MM.1S (cell line): ENCODE measurements around the gene G3BP1.

Source experiments
- DNase-seq: peaks from one replicate; pipeline ENCODE4 v3.0.0-alpha.2; 2015
- H2AFZ ChIP-seq: fragments of 300-600 bp; sonication (generic); 2 replicates; pipeline ENCODE4 v1.6.0; 2016; ENCODE audit warnings: antibody characterized with exemption, low read length
- H3F3A ChIP-seq: fragments of 300-600 bp; sonication (generic); 2 replicates; pipeline ENCODE4 v1.6.1; 2016; ENCODE audit warnings: mild to moderate bottlenecking, antibody characterized with exemption, low read length, moderate library complexity, mixed read lengths; ENCODE audit not compliant: insufficient read depth
- H3K27ac ChIP-seq: fragments of 300-600 bp; sonication (generic); 2 replicates; pipeline ENCODE4 v1.5.1; 2016; ENCODE audit warnings: mild to moderate bottlenecking, low read length
- H3K27me3 ChIP-seq: fragments of 300-600 bp; sonication (generic); replicated peaks from 2 replicates; pipeline ENCODE4 v1.6.0; 2016; ENCODE audit warnings: low read length; ENCODE audit not compliant: insufficient read depth
- H3K36me3 ChIP-seq: fragments of 300-600 bp; sonication (generic); replicated peaks from 2 replicates; pipeline ENCODE4 v1.6.1; 2016; ENCODE audit warnings: mild to moderate bottlenecking, low read length, mixed read lengths; ENCODE audit not compliant: insufficient read depth
- H3K4me1 ChIP-seq: fragments of 300-600 bp; sonication (generic); 2 replicates; pipeline ENCODE4 v1.6.1; 2016; ENCODE audit warnings: low read length, mixed read lengths
- H3K4me2 ChIP-seq: fragments of 300-600 bp; sonication (generic); 2 replicates; pipeline ENCODE4 v1.6.0; 2016; ENCODE audit warnings: low read depth, low read length
- H3K4me3 ChIP-seq: fragments of 300-600 bp; sonication (generic); 2 replicates; pipeline ENCODE4 v1.5.1; 2016; ENCODE audit warnings: low read length, mixed read lengths
- H3K79me2 ChIP-seq: fragments of 300-600 bp; sonication (generic); 2 replicates; pipeline ENCODE4 v1.6.1; 2016; ENCODE audit warnings: mixed run types, low read length, mixed read lengths
- H3K9ac ChIP-seq: fragments of 300-600 bp; sonication (generic); 2 replicates; pipeline ENCODE4 v1.6.1; 2016; ENCODE audit warnings: low read length, mixed read lengths
- H3K9me2 ChIP-seq: fragments of 300-600 bp; sonication (generic); replicated peaks from 2 replicates; pipeline ENCODE4 v1.6.1; 2016; ENCODE audit warnings: mild to moderate bottlenecking, low read length, mixed read lengths; ENCODE audit not compliant: insufficient read depth
- H3K9me3 ChIP-seq: fragments of 300-600 bp; sonication (generic); replicated peaks from 2 replicates; pipeline ENCODE4 v1.6.1; 2016; ENCODE audit warnings: mild to moderate bottlenecking, low read length, mixed read lengths; ENCODE audit not compliant: insufficient read depth
- H4K20me1 ChIP-seq: fragments of 300-600 bp; sonication (generic); 2 replicates; pipeline ENCODE4 v1.6.1; 2016; ENCODE audit warnings: mild to moderate bottlenecking, low read length, moderate library complexity, mixed read lengths; ENCODE audit not compliant: insufficient read depth
- EZH2 ChIP-seq: fragments of 300-600 bp; sonication (generic); optimal IDR thresholded peaks from 2 replicates; pipeline ENCODE3; 2017; ENCODE audit warnings: low read depth, mild to moderate bottlenecking, antibody characterized with exemption, low read length, mixed read lengths
- EZH2phosphoT487 ChIP-seq: fragments of 300-600 bp; sonication (generic); IDR thresholded peaks from 2 replicates; pipeline ENCODE4 v1.6.1; 2018; ENCODE audit warnings: antibody characterized with exemption, low read length
- TF ChIP-seq, protein P1 (sequence below): fragments of 300-600 bp; sonication (generic); IDR thresholded peaks from 2 replicates; pipeline ENCODE4 v1.5.1; 2016; ENCODE audit warnings: antibody characterized with exemption, low read length, mixed read lengths

G3BP1 gene

GRCh38 chr5:151775025-151775606, 3.4 kb downstream of the G3BP1 start:
- TF ChIP-seq, protein P1, sequence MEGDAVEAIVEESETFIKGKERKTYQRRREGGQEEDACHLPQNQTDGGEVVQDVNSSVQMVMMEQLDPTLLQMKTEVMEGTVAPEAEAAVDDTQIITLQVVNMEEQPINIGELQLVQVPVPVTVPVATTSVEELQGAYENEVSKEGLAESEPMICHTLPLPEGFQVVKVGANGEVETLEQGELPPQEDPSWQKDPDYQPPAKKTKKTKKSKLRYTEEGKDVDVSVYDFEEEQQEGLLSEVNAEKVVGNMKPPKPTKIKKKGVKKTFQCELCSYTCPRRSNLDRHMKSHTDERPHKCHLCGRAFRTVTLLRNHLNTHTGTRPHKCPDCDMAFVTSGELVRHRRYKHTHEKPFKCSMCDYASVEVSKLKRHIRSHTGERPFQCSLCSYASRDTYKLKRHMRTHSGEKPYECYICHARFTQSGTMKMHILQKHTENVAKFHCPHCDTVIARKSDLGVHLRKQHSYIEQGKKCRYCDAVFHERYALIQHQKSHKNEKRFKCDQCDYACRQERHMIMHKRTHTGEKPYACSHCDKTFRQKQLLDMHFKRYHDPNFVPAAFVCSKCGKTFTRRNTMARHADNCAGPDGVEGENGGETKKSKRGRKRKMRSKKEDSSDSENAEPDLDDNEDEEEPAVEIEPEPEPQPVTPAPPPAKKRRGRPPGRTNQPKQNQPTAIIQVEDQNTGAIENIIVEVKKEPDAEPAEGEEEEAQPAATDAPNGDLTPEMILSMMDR: no peak
- TF ChIP-seq EZH2: no peak
- TF ChIP-seq EZH2phosphoT487: no peak
- H3F3A ChIP-seq: peaks cover 9% of the 10 kb centered on the region; the same call in 1 of the 2 replicates
- H3K79me2 ChIP-seq: peaks cover 83% of the 10 kb centered on the region
- H3K9me3 ChIP-seq: no peaks in the 10 kb centered on the region
- H3K27me3 ChIP-seq: no peaks in the 10 kb centered on the region
- H2AFZ ChIP-seq: no peak overlapping the region
- H3K4me3 ChIP-seq: peak overlapping the region; percentile 96; the same call in 1 of the 2 replicates
- H4K20me1 ChIP-seq: peaks cover 77% of the 10 kb centered on the region
- no peak for DNase-seq
- H3K9me2 ChIP-seq: no peaks in the 10 kb centered on the region
- 0 out of 2 replicates have a peak overlapping the region, but pooled peaks have one; percentile 90 for H3K9ac ChIP-seq
- peaks cover 7% of the 10 kb centered on the region; the same call in 1 of the 2 replicates for H3K36me3 ChIP-seq
- 0 out of 2 replicates have a peak, but pooled peaks cover 25% of the 10 kb centered on the region for H3K4me1 ChIP-seq
- H3K4me2 ChIP-seq: peak overlapping the region; percentile 80
- no peak overlapping the region for H3K27ac ChIP-seq

GRCh38 chr5:151779531-151780125, 7.9 kb downstream of the G3BP1 start:
- Histone ChIP-seq H3K27me3 (no peaks in the 10 kb centered on the region), H3K4me1 (0 out of 2 replicates have a peak, but pooled peaks cover 21% of the 10 kb centered on the region), H3K4me2 (no peak overlapping the region; the same call in 1 of the 2 replicates), H3K9ac (no peak overlapping the region), H4K20me1 (peaks cover 100% of the 10 kb centered on the region), H3F3A (0 out of 2 replicates have a peak, but pooled peaks cover 6% of the 10 kb centered on the region), H3K9me2 (no peaks in the 10 kb centered on the region), H3K36me3 (peaks cover 7% of the 10 kb centered on the region; the same call in 1 of the 2 replicates), H3K79me2 (peaks cover 100% of the 10 kb centered on the region), H3K27ac (no peak overlapping the region), H2AFZ (no peak overlapping the region), H3K9me3 (no peaks in the 10 kb centered on the region), H3K4me3 (no peak overlapping the region)
- no peak for TF ChIP-seq EZH2phosphoT487
- TF ChIP-seq, protein P1: no peak
- no peak for DNase-seq

DNA sequence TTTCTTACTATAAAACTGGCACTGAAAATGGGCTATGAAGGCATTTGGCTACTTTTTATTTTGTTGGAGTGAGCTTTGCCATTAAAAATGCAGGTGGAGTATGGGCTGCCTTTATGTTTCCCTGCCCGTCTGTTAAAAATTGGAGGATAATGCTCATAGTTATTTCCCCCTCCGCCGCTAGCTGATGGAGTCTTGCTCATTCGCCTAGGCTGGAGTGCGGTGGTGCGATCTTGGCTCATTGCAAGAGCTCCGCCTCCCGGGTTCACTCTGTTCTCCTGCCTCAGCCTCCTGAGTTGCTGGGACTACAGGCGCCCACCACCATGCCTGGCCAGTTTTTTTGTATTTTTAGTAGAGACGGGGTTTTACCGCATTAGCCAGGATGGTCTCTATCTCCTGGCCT, 8.6 kb downstream of the G3BP1 start:
- peaks cover 7% of the 10 kb centered on the region; the same call in 1 of the 2 replicates for H3K36me3 ChIP-seq
- H3K27me3 ChIP-seq: no peaks in the 10 kb centered on the region
- H3K9me3 ChIP-seq: no peaks in the 10 kb centered on the region
- H3K4me2 ChIP-seq: no peak overlapping the region
- no peaks in the 10 kb centered on the region for H3K9me2 ChIP-seq
- H3K27ac ChIP-seq: no peak overlapping the region
- H4K20me1 ChIP-seq: peaks cover 100% of the 10 kb centered on the region
- 0 out of 2 replicates have a peak, but pooled peaks cover 6% of the 10 kb centered on the region for H3F3A ChIP-seq
- H3K9ac ChIP-seq: no peak overlapping the region
- peaks cover 100% of the 10 kb centered on the region for H3K79me2 ChIP-seq
- DNase-seq: no peak
- H2AFZ ChIP-seq: no peak overlapping the region
- TF ChIP-seq EZH2phosphoT487 (no peak), EZH2 (no peak)
- TF ChIP-seq, protein P1: no peak
- H3K4me3 ChIP-seq: no peak overlapping the region
- H3K4me1 ChIP-seq: 0 out of 2 replicates have a peak, but pooled peaks cover 15% of the 10 kb centered on the region
